NOMO-1 treated with dmso at 0.1 percent for 144 hours (cell line): ENCODE measurements around the gene SASH1.
"Not testable (repeated sequence)": the region's sequence is repeated elsewhere in the genome, so short reads cannot be mapped to it uniquely, and the experiment has no call there.

Source experiments
- DNase-seq: peaks from one replicate; lab custom pipeline; 2025; ENCODE audit not compliant: unreplicated experiment; lab: John Stamatoyannopoulos, UW

Gene SASH1

DNA sequence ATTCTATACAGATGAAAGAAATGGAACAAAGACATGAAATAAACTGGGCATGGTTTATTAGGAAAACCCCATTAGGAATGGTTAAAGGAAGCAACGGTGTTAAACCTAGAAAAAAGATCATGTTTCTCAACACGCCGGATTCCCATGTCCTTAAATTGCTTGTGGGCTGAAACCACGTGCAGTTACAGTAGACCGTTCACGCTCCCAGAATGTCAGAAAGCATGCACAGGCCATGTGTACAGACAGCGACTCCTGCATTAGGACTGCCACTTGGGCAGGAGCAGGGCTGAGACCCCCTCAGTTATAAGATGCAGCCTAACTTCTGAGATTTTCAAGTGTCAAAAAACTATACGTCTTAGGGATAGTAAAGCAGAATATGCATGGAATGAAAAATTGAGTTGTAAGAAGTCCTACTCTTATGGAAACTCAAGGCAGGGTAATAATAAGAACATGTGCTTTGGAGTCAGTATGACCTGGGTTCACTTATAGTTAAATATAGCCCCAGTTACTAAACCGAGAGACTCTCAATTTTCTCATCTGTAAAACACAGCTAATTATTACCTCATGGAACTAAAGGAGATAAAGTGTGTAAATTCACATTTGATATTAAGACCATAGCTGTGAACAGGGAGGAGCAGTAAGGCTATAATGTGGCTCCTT is 230.2 kb downstream of the SASH1 start:
- no peak for DNase-seq

DNA sequence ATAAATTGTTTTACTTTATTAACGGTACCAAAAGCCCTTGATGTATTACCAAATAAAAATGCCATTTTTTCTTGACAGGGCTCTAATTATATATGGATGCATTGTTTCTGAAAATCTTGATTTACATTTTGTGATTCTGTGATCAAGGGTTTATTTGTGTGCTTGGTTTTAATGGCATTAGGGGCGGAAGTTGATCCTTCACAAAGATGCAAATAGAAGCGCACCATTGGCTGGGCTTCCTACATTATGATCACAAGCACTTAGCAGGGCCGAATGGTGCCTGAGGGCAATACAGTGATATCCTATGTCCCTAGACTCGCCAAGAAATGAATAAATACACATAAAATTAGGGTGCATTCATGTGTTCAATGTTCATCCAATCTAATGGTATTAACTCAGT is 231.3 kb downstream of the SASH1 start:
- no peak for DNase-seq

DNA sequence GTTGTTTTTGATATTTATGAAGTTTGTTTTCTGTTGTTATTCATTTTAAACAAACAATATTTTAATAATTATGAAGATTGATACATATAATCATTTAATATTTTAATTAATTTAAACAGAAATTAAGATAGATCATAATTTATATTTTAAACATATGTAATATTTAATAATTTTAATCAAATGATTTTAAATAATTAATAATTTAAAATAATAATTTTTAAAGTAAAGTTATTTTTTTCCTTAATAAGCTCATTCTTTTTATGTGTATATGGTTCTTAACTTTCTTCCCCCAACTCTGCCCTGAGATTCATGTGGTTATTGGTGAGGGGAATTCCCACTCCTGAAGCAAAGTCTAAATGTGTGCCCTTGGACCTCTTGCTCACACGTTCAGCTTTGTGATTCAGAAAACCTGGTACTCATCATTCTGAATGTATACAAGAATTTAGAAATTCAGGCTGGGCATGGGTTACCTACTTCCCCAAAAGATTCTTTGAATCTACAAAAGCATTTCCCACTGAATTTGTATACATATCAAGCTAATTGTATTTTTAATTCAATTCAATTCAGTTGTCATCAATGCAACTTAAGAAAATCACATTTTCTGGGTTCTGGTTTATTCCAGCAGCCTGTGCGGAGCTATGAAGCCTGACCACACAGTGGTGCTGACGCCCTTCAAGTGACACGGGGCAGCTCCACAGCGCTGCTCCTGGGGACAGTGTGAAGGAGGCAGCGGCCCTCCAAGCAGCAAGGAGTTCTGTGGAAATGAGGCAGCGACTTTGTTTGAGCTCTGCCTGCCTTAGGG is 235.2 kb downstream of the SASH1 start:
- DNase-seq: peak; percentile 46

DNA sequence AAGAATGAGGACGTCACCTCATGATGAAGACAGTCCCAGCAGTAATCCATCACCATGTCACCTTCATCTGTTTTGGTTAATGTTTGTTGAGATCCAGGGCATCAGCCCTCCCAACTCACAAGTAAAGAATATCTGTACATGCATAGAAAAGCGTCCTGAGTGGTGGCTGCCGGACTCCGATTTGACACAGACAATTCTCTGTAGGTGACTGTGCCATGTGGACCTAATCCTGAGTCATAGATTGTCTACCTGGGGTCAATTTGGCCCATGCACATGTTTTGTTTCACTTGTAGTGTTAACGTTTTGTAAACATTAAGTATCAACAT is 235.8 kb downstream of the SASH1 start:
- no peak for DNase-seq

DNA sequence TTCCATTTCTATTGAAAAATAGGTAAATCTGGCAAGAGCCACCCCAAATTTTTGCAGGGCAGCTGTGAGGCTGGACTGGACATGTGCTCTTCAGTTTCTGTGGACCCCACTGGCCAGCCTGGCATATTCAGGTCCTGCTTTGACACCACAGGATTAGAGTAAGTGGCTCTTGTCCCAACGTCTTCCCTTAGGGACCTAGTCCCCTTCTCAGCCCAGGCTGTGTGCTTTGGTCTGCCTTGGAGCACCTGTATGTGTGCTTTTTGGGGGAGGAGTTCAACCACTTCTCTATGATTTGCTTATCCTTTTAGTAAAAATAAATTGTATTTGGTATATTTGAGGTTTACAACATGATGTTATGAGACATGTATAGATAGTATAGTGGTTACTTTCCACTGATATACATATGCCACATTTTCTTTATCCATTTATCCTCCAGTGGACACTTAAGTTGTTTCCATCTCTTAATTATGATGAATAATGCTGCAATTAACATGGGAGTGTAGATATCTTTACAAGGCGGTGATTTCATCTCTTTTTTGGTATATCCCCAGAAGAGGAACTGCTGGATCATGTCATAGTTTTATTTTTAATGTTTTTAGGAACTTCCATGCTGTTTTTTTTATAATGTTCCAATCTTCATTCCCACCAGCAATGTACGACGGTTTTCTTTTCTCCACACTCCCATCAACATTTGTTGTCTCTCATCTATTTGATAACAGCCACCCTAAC is 236.4 kb downstream of the SASH1 start:
- DNase-seq: no peak

DNA sequence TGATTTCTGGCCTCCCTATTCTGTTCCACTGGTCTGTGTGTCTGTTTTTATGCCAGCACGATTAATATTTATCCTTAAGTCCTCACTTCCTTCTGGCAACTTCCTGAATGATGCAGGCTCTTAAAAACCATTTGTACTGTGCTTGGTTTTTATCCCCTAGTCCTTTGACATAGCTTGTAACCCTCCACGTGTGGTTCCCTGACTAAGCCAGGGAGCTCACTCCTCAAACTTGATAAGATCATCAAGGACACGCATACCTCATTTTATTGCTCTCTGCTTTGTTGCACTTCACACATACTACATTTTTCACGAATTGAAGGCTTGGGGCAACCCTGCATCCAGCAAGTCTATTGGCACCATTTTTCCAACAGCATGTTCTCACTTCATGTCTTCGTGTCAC is 237.8 kb downstream of the SASH1 start:
- DNase-seq: no peak

DNA sequence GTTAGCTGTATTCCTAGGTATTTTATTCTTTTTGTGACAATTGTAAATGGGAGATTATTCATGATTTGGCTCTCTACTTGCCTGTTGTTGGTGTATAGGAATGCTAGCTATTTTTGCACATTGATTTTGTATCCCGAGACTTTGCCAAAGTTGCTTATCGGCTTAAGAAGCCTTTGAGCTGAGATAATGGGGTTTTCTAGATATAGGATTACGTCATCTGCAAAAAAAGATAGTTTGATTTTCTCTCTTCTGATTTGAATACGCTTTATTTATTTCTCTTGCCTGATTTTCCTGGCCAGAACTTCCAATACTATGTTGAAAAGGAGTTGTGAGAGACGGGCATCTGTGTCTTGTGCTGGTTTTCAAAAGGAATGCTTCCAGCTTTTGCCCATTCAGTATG is 241.0 kb downstream of the SASH1 start:
- no peak for DNase-seq

DNA sequence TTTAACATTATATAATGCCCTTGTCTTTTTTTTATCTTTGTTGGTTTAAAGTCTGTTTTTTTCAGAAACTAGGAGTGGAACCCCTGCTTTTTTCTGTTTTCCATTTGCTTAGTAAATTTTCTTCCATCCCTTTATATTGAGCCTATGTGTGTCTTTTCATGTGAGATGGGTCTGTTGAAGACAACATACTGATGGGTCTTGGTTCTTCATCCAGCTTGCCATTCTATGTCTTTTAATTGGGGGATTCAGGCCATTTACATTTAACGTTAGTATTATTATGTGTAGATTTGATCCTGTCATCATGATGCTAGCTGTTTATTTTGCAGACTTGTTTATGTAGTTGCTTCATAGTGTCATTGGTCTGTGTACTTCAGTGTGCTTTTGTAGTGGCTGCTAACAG is 243.0 kb downstream of the SASH1 start:
- not testable (repeated sequence) for DNase-seq

DNA sequence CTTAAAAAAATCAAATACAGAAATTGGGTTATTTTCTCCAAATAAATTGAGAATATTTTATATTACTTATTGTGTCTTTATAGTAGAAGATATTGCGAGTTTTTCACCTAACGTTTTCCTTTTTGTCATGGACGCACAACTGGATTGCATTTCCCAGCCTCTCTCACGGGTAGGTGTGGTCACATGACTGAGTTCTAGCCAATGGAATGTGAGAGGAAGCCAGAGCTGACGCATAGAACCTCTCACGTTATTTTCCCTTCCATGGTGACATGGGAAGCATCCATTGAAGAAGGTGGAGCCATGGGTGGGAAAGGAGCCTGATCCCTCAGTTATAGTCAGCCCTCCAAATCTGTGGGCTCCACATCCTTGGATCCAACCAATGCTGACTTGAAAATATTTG is 248.2 kb downstream of the SASH1 start:
- no peak for DNase-seq

DNA sequence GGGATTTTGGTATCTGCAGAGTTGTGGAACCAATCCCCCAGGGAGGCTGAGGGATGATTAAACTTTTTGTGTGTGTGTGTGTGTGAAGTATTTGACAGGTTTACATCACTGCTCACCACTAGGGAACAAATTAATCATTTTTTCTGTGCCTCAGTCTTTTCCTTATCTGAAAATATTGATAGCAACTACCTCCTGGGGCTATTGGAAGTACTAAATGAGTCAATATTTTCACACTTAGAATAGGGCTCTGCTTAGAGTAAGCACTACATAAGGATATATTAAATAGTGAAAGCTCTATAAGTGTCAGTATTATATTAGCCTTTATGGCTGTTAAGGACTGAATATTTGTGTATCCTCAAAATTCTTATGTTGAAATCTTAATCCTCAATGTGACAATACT is 249.0 kb downstream of the SASH1 start:
- no peak for DNase-seq

DNA sequence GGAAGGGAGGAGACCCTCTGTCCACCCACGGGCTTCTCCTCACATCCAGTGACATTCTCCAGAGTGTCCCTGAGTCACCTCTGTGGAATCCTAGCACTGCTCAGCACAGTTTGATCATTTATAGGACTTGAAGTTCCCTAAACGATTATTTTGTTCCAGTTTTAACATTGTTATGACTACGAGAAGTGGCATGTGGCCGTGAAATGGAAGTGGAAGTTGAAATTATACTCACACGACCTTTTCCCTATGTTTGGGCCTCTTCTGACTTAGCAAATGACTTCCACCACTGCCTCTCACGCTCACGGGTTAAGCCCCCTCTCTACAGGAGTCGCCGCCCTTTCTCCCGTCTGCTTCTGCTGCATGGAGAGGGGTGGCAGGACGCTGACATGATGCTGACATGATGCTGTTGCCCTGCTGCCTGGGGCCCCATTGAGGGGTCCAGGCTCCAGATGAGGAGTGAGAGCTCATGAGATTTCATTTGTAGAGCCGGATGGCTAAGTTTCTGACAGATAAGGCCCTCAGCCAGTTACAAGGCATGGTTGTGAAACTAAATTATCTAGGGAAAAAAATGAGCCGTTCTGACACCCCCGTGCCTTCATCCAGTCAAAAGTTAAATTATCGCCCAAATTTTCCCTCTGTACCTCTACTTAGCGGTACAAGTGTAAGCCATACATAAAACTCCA is 250.6 kb downstream of the SASH1 start:
- DNase-seq: no peak

DNA sequence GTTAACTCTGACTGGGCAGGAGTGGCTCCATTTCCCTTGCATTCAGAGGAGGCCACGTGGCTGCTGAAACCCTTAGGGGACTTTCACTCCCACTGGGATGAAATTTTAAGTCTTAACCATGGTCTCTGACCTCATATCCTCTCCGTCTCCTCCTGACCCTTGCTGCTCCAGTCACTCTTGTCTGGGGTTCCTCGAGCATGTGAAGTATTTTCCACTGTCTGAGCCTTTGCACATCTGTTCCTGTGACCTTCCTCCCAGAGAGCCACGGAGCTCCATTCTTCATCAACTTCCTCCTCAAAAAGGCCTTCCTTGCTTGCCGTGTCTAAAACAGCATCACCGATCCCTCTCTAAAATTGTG is 251.2 kb downstream of the SASH1 start:
- DNase-seq: no peak

DNA sequence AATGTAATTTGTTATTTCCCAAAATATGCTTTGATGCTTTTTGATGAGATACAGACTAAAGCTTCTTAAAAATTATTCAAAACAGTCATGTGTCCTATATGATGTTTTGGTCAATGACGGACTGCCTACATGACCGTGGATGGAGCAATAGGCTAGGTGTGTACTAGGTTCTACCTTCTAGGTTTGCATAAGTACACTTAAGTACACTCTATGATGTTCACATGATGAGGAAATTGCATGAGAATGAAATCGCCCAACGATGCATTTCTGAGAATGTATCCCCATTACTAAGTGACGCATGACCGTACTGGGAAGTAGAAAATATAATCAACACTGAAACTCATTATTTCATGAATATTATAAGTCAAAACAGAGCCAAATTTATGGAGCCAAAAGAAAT is 252.9 kb downstream of the SASH1 start:
- DNase-seq: no peak

DNA sequence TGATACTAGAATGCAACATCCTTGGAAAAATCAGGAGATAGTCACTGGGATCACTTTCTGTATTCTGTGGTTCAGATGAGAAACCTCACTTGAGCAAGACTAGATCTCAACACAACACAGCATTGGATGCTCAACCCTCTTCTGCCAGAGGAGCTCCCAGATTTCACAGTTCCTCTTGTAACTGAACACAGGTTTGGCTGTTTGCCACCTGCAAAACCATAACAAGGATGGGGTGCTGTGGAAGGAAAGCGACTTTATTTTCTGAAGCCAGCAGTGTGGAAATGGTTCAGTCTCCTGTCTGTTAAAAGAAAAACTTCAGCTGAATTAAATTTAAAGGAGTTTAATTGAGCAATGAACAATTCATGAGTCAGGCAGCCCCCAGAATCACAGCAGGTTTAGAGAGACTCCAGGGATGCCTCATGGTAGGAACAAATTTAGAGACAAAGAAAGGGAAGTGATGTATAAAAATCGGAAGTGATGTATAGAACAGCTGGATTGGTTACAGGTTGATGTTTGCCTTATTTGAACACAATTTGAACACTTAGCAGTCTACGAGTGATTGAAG is 254.3 kb downstream of the SASH1 start:
- no peak for DNase-seq

DNA sequence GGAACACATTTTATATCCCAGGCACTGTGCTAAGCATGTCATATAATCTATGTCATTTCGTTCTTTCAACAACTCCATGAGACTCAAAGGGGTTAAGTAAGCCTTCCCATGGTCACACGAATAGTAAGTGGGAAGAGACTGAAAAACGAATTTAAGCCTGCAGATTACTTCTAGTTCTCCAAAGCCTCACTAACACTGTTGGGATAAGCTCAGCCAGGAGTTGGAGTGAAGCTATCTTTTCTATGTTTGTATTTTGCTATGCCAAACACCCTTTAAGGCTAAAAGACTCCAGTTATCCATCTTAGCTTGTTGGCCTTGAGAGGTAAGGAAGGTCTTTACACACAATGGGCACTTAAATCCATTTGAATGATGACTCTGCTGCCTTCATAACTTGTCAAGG is 256.1 kb downstream of the SASH1 start:
- no peak for DNase-seq

DNA sequence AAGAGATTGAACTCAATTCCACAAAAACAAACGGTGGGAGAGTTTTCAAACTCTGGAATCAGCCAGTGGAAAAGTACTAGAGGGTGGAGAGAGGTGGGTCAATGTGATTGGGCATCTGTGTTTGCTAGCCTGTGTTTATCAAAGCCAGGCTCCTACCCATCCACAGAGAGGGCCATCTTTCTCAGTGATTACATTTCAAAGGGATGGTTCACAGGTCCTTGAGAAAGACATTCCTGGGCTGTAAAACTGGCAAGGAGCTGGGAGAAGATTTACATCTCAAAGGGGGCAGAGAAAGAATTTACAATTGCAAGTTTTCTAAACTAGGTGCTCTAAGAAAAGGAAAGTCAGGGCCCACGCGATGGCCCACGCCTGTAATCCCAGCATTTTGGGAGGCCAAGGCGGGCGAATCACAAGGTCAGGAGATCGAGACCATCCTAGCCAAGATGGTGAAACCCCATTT is 257.4 kb downstream of the SASH1 start:
- DNase-seq: no peak
